Measurements from ENCODE around the gene TRUB1. TPM values are rescaled to one million over a fixed set of nuclear protein-coding genes. Genes with fewer than 3 reads are reported as not detected.

TRUB1 gene
- total RNA-seq, 1 donor from 2014 or later, result 13.9 TPM

DNA sequence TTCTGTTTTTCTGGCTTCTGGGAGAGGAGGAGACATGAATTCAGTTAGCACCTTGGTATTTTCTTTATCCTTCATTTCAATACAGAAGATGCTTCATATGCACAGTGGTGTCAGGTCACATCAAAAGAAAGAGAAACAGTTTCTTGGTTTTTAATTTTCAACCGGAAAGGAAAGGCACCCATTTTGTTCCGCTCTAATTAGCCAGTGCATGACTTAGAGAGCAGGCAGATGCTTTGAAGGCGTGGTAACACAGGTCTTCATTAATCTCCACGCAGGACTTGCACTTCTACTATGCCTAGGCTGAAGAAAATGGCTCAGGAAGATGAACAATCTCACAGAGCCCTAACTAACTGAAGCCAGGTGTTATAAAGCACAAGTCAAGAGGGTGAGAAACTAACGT is 84.7 kb downstream of the TRUB1 start:
- H3K4me1 Mint-ChIP-seq, result peaks cover 17% of the 10 kb centered on the region
- ChIA-PET CTCF (no interaction called here), POLR2A (no interaction called here)
- DNase-seq (no peak), ATAC-seq (ENCODE audit: low read depth) (peak; percentile 54)
- intact Hi-C loops (cut with micrococcal nuclease), result no loop called here
- H3K27ac Mint-ChIP-seq, result peak overlapping the region; percentile 24
- TF ChIP-seq, protein P1, sequence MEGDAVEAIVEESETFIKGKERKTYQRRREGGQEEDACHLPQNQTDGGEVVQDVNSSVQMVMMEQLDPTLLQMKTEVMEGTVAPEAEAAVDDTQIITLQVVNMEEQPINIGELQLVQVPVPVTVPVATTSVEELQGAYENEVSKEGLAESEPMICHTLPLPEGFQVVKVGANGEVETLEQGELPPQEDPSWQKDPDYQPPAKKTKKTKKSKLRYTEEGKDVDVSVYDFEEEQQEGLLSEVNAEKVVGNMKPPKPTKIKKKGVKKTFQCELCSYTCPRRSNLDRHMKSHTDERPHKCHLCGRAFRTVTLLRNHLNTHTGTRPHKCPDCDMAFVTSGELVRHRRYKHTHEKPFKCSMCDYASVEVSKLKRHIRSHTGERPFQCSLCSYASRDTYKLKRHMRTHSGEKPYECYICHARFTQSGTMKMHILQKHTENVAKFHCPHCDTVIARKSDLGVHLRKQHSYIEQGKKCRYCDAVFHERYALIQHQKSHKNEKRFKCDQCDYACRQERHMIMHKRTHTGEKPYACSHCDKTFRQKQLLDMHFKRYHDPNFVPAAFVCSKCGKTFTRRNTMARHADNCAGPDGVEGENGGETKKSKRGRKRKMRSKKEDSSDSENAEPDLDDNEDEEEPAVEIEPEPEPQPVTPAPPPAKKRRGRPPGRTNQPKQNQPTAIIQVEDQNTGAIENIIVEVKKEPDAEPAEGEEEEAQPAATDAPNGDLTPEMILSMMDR (IDR thresholded peaks at IDR 0.05), result no peak
- no peak overlapping the region for H3K4me3 Mint-ChIP-seq
- no peaks in the 10 kb centered on the region for H3K9me3 Mint-ChIP-seq
- no peaks in the 10 kb centered on the region for H3K27me3 Mint-ChIP-seq
- no peaks in the 10 kb centered on the region for H3K36me3 Mint-ChIP-seq (ENCODE audit: low read depth)

DNA sequence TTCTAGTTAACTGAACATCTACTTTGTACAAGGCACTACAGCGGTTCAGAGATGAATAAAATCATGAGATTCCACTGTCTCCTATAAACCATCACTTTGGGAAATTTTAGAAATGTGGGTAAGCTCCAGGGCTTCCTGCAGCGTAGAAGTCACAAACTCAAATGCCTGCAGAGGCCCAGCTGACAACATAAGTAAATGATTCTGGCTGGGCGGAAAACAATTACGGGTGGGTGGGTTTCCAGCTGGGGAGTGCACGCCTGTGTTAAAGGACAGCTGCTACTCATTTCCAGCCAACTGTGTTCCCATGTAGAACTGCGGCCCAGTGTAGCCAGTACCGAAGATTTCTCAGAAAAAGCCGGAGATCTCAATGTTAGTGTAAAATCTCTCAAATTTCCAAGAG is 85.7 kb downstream of the TRUB1 start:
- no peak overlapping the region for H3K27ac Mint-ChIP-seq
- peaks cover 17% of the 10 kb centered on the region for H3K4me1 Mint-ChIP-seq
- ATAC-seq (ENCODE audit: low read depth) (no peak), DNase-seq (no peak)
- no peak overlapping the region for H3K4me3 Mint-ChIP-seq
- H3K27me3 Mint-ChIP-seq, result no peaks in the 10 kb centered on the region
- no peaks in the 10 kb centered on the region for H3K36me3 Mint-ChIP-seq (ENCODE audit: low read depth)
- CTCF ChIA-PET, result no interaction called here
- no peaks in the 10 kb centered on the region for H3K9me3 Mint-ChIP-seq
- TF ChIP-seq, protein P1 (IDR thresholded peaks at IDR 0.05), result no peak
- POLR2A ChIA-PET, result no interaction called here
- intact Hi-C loops (cut with micrococcal nuclease), result no loop called here

DNA sequence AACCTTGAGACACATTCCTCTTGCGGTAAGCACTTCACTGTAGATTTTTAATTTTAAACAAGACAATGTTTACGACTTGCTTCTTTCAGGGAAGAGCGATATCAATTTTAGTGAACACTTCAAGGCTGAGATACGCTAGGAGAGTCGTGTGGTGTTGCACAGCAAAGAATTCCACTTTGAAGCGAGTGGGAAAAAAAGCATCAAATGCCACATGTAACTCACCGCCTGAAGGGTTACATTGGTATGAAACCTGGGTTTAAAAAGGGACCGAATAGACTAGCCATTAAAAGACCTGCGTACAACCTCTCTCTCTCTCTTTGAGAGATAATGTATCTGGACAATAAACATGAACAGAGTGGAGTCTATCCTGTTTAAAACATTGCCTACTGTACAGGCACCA is 86.4 kb downstream of the TRUB1 start:
- CTCF ChIA-PET, result no interaction called here
- POLR2A ChIA-PET, result no interaction called here
- TF ChIP-seq, protein P1 (IDR thresholded peaks at IDR 0.05), result no peak

DNA sequence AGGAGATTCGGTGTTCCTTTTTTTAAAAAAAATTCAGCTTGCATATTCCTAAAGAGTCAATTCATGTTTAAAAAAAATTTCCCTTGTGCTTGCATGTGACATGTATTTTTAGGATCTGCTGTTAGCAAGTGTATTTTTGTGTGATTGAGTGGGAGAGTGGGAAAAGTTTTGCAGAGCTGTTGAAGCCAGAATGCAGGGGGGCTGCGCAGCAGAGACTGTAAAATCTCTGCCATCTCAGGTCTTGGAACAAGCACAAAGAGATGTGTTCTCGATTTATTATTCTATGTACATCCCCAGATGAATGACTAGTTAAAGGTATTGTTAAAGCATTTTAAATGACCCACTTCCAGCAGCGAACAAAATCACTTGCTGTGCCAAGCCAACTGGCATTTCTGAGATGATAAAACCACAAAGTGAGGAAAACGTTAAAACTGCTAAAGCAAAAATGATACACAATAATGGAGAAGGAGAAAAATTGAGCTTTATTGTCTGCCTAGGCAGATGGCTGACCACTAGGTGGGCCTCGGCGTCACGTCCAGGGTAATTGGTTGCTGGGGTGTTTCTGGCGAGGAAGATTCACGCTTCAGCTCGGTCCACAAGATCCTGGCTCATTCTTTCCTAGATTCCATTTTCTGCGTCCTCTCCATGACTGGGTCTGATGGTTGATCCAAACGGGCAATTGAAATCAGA is 88.2 kb downstream of the TRUB1 start:
- TF ChIP-seq, protein P1 (IDR thresholded peaks at IDR 0.05), result no peak

More for the DNA sequence above, 86.4 kb downstream of the TRUB1 start:
- Mint-ChIP-seq H3K4me3 (no peak overlapping the region), H3K4me1 (peaks cover 12% of the 10 kb centered on the region), H3K9me3 (no peaks in the 10 kb centered on the region), H3K36me3 (ENCODE audit: low read depth) (no peaks in the 10 kb centered on the region), H3K27ac (no peak overlapping the region), H3K27me3 (no peaks in the 10 kb centered on the region)
- no peak for ATAC-seq (ENCODE audit: low read depth)
- no peak for DNase-seq
- intact Hi-C loops (cut with micrococcal nuclease), result no loop called here

DNA sequence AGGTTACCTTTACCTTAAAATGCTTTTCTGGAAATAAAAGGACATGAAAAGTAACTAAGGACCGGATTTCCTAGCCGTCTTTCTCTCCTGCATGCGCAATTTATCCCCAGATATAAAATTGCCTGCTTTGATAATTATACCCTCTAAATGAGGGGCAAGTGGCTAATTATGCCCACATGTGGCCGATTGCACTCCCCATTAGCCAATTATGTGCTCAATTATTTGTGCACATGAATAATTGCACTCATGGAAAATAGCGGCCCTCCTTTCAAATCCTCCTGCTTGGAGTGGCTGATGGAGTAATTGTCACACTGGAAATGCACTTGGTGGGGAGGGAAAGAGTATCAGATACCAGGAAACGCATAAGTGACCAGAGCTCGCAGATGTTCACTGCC is 88.7 kb downstream of the TRUB1 start:
- Mint-ChIP-seq H3K4me3 (no peak overlapping the region), H3K36me3 (ENCODE audit: low read depth) (no peaks in the 10 kb centered on the region), H3K9me3 (no peaks in the 10 kb centered on the region), H3K27ac (no peak overlapping the region), H3K27me3 (no peaks in the 10 kb centered on the region), H3K4me1 (peaks cover 6% of the 10 kb centered on the region)
- ChIA-PET CTCF (no interaction called here), POLR2A (no interaction called here)
- intact Hi-C loops (cut with micrococcal nuclease), result no loop called here
- ATAC-seq (ENCODE audit: low read depth) (no peak), DNase-seq (no peak)
- TF ChIP-seq, protein P1 (IDR thresholded peaks at IDR 0.05), result no peak

More for the DNA sequence above, 88.2 kb downstream of the TRUB1 start:
- H3K27me3 Mint-ChIP-seq, result no peaks in the 10 kb centered on the region
- no peak overlapping the region for H3K27ac Mint-ChIP-seq
- ChIA-PET POLR2A (no interaction called here), CTCF (no interaction called here)
- no peaks in the 10 kb centered on the region for H3K9me3 Mint-ChIP-seq
- H3K4me3 Mint-ChIP-seq, result no peak overlapping the region
- H3K36me3 Mint-ChIP-seq (ENCODE audit: low read depth), result no peaks in the 10 kb centered on the region
- H3K4me1 Mint-ChIP-seq, result peaks cover 6% of the 10 kb centered on the region
- intact Hi-C loops (cut with micrococcal nuclease), result no loop called here
- ATAC-seq (ENCODE audit: low read depth) (no peak), DNase-seq (no peak)

Other genes with a start within 250 kb of the TRUB1 start
- gene FHIP2A, start 116.4 kb upstream of the TRUB1 start, total RNA-seq, result 16.5 and 20.2 TPM in 2 replicates
- 1.0 and 1.2 TPM in 2 replicates for gene ATRNL1, start 155.2 kb downstream of the TRUB1 start, total RNA-seq

Data from activated B cell treated with CpG ODN at 0.5 μM for 24 hours (primary cell).